Neural cell (in vitro differentiated cells): ENCODE data around the gene MCM9. TPM values are rescaled to one million over a fixed set of nuclear protein-coding genes. Genes with fewer than 3 reads are reported as not detected.

ENCODE experiments used
- H2AFZ ChIP-seq: fragments of 200-600, 300-800 bp; sonication (generic), shearing (Covaris generic); 2 replicates; pipeline ENCODE4 v1.6.0; 2014; ENCODE audit warnings: low read depth, mild to moderate bottlenecking, antibody characterized with exemption, low read length, moderate library complexity
- H3F3A ChIP-seq: fragments of 200-600 bp; shearing (Covaris generic); 2 replicates; pipeline ENCODE4 v1.6.1; 2016; ENCODE audit warnings: mild to moderate bottlenecking, moderate library complexity, mixed read lengths, antibody characterized with exemption, low read length; ENCODE audit not compliant: insufficient read depth, poor library complexity, severe bottlenecking
- H3K27ac ChIP-seq: fragments of 200-600, 300-800 bp; sonication (generic), shearing (Covaris generic); 2 replicates; pipeline ENCODE4 v1.5.1; 2014; ENCODE audit warnings: mild to moderate bottlenecking, low read length, moderate library complexity
- H3K27me3 ChIP-seq: fragments of 300-800, 200-600 bp; sonication (generic), shearing (Covaris generic); 2 replicates; pipeline ENCODE4 v1.6.0; 2014; ENCODE audit warnings: mild to moderate bottlenecking, low read depth, low read length, moderate library complexity; ENCODE audit not compliant: insufficient read depth
- H3K36me3 ChIP-seq: fragments of 300-800, 200-600 bp; sonication (generic), shearing (Covaris generic); 2 replicates; pipeline ENCODE4 v1.5.1; 2014; ENCODE audit warnings: mild to moderate bottlenecking, antibody characterized with exemption, low read length, moderate library complexity; ENCODE audit not compliant: insufficient read depth
- H3K4me2 ChIP-seq: fragments of 300-800, 200-600 bp; sonication (generic), shearing (Covaris generic); 2 replicates; pipeline ENCODE4 v1.6.0; 2014; ENCODE audit warnings: mild to moderate bottlenecking, low read length
- H3K4me3 ChIP-seq: fragments of 300-800, 200-600 bp; sonication (generic), shearing (Covaris generic); 2 replicates; pipeline ENCODE4 v1.5.1; 2014; ENCODE audit warnings: mild to moderate bottlenecking, low read length, moderate library complexity
- H3K79me2 ChIP-seq: fragments of 200-600 bp; shearing (Covaris generic); replicated peaks from 2 replicates; pipeline ENCODE4 v1.6.0; 2014; ENCODE audit warnings: mild to moderate bottlenecking, low read length, moderate library complexity; ENCODE audit not compliant: insufficient read depth
- H3K9ac ChIP-seq: fragments of 300-800, 200-600 bp; sonication (generic), shearing (Covaris generic); 2 replicates; pipeline ENCODE4 v1.6.1; 2016; ENCODE audit warnings: mild to moderate bottlenecking, low read length, mixed read lengths
- H3K9me2 ChIP-seq: fragments of 200-600 bp; shearing (Covaris generic); 2 replicates; pipeline ENCODE4 v1.6.1; 2016; ENCODE audit warnings: mild to moderate bottlenecking, low read length, mixed read lengths; ENCODE audit not compliant: insufficient read depth
- H3K9me3 ChIP-seq: fragments of 200-600, 300-800 bp; sonication (generic), shearing (Covaris generic); 2 replicates; pipeline ENCODE4 v1.6.1; 2016; ENCODE audit warnings: mild to moderate bottlenecking, mixed run types, low read length, moderate library complexity, mixed read lengths
- H4K20me1 ChIP-seq: fragments of 200-600 bp; shearing (Covaris generic); 2 replicates; pipeline ENCODE4 v1.6.1; 2016; ENCODE audit warnings: mild to moderate bottlenecking, mixed run types; ENCODE audit not compliant: insufficient read depth
- CTCF ChIP-seq: fragments of 450-650 bp; IDR thresholded peaks from 2 replicates; pipeline ENCODE4 v1.5.1; 2014; ENCODE audit warnings: antibody characterized with exemption, mild to moderate bottlenecking, moderate library complexity; ENCODE audit not compliant: poor library complexity, severe bottlenecking
- EP300 ChIP-seq: fragments of 450-650 bp; conservative IDR thresholded peaks from 2 replicates; pipeline ENCODE4 v1.6.1; 2014; ENCODE audit warnings: antibody characterized with exemption, mild to moderate bottlenecking, moderate library complexity; ENCODE audit not compliant: poor library complexity, severe bottlenecking
- EZH2 ChIP-seq: fragments of 200-600, 300-800 bp; shearing (Covaris generic), sonication (generic); IDR thresholded peaks from 2 replicates; pipeline ENCODE4 v1.6.1; 2014; ENCODE audit warnings: antibody characterized with exemption, low read length, borderline replicate concordance, mild to moderate bottlenecking; ENCODE audit not compliant: insufficient read depth, poor library complexity, severe bottlenecking
- MXI1 ChIP-seq: fragments of 450-650 bp; conservative IDR thresholded peaks from 2 replicates; pipeline ENCODE4 v1.6.1; 2014; ENCODE audit warnings: antibody characterized with exemption, mild to moderate bottlenecking; ENCODE audit not compliant: poor library complexity, severe bottlenecking
- POLR2AphosphoS5 ChIP-seq: IDR thresholded peaks from 2 replicates; pipeline ENCODE4 v1.6.1; 2012
- RAD21 ChIP-seq: fragments of 450-650 bp; conservative IDR thresholded peaks from 2 replicates; pipeline ENCODE4 v1.6.1; 2014; ENCODE audit warnings: antibody characterized with exemption, mild to moderate bottlenecking, moderate library complexity
- REST ChIP-seq: IDR thresholded peaks from 2 replicates; pipeline ENCODE4 v1.6.1; 2012; ENCODE audit warnings: borderline replicate concordance
- SMC3 ChIP-seq: fragments of 450-650 bp; conservative IDR thresholded peaks from 2 replicates; pipeline ENCODE4 v1.6.1; 2014; ENCODE audit warnings: antibody characterized with exemption, mild to moderate bottlenecking, moderate library complexity; ENCODE audit not compliant: poor library complexity
- TAF1 ChIP-seq: IDR thresholded peaks from 2 replicates; pipeline ENCODE4 v1.6.1; 2012; ENCODE audit warnings: low read depth
- polyA plus RNA-seq: library from polyadenylated mRNA; depleted of rRNA; stranded (reverse); fragments of >200 nt; gene quantifications from 2 replicates; pipeline ENCODE4 v1.2.3, GENCODE V29; 2014

MCM9 gene
- polyA plus RNA-seq, 1 donor from 2014 or later: 7.8 TPM

GRCh38 chr6:118896339-118897136 is 38.4 kb downstream of the MCM9 start:
- H3K4me3 ChIP-seq: peak overlapping the region; percentile 83
- no peaks in the 10 kb centered on the region for H3F3A ChIP-seq

More at GRCh38 chr6:118896339-118897136, 38.4 kb downstream of the MCM9 start:
- H2AFZ ChIP-seq: no peak overlapping the region
- H3K9me2 ChIP-seq: no peaks in the 10 kb centered on the region
- H3K27me3 ChIP-seq: no peaks in the 10 kb centered on the region
- peak overlapping the region; percentile 89 for H3K9ac ChIP-seq
- H3K9me3 ChIP-seq: no peaks in the 10 kb centered on the region
- H3K27ac ChIP-seq: peak overlapping the region; percentile 65
- TF ChIP-seq EP300 (no peak), REST (no peak), MXI1 (no peak), TAF1 (no peak), CTCF (peak; percentile 65), RAD21 (no peak), POLR2AphosphoS5 (peak; percentile 21), EZH2 (no peak), SMC3 (peak; percentile 55)
- no peaks in the 10 kb centered on the region for H4K20me1 ChIP-seq
- H3K36me3 ChIP-seq: no peaks in the 10 kb centered on the region
- H3K4me2 ChIP-seq: peak overlapping the region; percentile 87
- peaks cover 64% of the 10 kb centered on the region for H3K79me2 ChIP-seq
